Stimulated activated CD4-positive, alpha-beta T cell treated with anti-CD3 and anti-CD28 coated beads, Interleukin-2, amount 100 ng/mL, for 4 hours (primary cell): ENCODE results near the gene TMX4.
A peak's percentile ranks its signal among the peaks of the same experiment; 100 is the strongest.
"Not testable (repeated sequence)": the region's sequence is repeated elsewhere in the genome, so short reads cannot be mapped to it uniquely, and the experiment has no call there.

ENCODE experiments used
- DNase-seq: peaks from one replicate; pipeline ENCODE4 v3.0.0-alpha.2; 2020; ENCODE audit warnings: low read depth

The TMX4 gene, protein sequence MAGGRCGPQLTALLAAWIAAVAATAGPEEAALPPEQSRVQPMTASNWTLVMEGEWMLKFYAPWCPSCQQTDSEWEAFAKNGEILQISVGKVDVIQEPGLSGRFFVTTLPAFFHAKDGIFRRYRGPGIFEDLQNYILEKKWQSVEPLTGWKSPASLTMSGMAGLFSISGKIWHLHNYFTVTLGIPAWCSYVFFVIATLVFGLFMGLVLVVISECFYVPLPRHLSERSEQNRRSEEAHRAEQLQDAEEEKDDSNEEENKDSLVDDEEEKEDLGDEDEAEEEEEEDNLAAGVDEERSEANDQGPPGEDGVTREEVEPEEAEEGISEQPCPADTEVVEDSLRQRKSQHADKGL

DNA sequence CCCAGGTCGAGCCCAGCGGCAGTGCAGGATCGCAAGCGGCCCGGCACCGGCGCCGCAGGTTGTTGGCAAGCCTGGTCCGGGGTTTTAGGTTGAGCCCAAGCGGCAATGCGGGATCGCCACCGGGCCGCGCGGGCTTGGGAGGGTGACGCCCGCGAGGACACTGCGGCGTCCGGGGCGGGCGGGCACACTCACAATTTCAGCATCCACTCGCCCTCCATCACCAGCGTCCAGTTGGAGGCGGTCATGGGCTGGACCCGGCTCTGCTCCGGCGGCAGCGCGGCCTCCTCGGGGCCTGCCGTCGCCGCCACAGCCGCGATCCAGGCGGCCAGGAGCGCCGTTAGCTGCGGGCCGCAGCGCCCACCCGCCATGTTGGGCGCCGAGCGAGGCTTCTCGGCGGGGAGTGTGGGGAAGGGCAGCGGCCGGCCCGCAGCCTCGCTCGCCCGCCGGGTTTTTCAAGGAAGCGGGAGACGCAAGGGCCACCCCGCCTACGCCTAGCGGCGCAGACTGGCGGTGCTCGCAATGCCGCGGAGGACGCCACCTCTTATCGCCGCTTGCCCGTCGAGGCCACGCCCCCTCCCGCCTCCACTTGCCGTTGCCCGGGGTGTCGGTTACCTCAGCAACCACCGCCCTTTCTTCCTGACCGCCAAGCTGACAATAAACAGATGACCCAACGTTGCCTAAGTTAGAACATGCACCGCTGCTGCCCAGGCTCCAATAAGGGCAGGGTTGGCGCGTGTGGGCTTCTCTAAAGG lies at the start of gene TMX4:
Gene TMX4, minus strand, starts transcription at position 516 of the 752 bp plus-strand sequence. Its CDS starts 148 bp downstream, at position 368.
- DNase-seq = peak; percentile 80

DNA sequence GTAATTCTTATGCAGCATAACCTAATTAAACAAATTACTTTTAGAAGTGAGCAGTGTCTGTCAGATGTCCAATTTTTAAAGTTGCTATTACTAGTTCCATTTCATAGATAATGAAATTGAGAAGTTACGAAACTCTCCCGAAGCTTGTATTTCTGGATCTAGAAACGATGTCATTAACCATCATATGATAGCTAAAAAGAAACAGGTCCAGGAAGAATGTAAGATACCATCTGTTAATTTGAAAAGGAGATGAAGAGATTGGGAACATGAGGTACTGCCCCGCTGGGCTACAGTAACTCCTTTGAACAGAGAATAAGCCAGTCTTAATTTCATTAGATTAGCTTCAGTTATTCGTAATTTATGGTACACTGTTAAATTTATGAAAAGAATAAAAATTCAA lies 47.5 kb upstream of the TMX4 start:
- DNase-seq = no peak

GRCh38 chr20:8066662-8067061 lies 47.1 kb upstream of the TMX4 start:
- DNase-seq = no peak

GRCh38 chr20:8065691-8066090 lies 46.1 kb upstream of the TMX4 start:
- DNase-seq = no peak

DNA sequence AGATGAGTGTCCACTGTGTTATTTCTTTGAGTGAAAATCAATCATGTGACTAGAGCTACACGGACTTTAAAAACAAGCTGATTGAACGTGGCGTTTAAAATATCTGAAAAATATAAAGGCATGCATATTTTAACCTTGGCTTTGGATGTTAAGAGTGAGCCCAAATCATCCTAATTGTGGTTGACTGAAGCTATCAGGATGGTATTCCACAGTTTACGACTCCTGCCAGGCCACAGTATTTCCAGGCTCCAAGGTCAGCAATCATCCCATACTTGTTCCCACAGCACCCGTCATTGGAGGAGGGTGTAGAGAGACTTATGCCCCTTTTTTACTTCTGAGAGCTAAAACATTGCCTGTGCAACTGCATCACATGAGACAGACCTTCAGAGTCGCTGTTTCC lies 43.2 kb upstream of the TMX4 start:
- DNase-seq = no peak

GRCh38 chr20:8061861-8062518 lies 42.4 kb upstream of the TMX4 start:
- DNase-seq = no peak

- DNase-seq = no peak
These were observed 41.4 kb upstream of the TMX4 start for GRCh38 chr20:8060977-8061376.

- no peak for DNase-seq
These were observed 38.3 kb upstream of the TMX4 start for GRCh38 chr20:8057871-8058270.

GRCh38 chr20:8055096-8055495 lies 35.5 kb upstream of the TMX4 start:
- DNase-seq = no peak

GRCh38 chr20:8050157-8050837 lies 30.7 kb upstream of the TMX4 start:
- DNase-seq = no peak

- DNase-seq = no peak
These were observed 29.7 kb upstream of the TMX4 start for GRCh38 chr20:8049310-8049709.

DNA sequence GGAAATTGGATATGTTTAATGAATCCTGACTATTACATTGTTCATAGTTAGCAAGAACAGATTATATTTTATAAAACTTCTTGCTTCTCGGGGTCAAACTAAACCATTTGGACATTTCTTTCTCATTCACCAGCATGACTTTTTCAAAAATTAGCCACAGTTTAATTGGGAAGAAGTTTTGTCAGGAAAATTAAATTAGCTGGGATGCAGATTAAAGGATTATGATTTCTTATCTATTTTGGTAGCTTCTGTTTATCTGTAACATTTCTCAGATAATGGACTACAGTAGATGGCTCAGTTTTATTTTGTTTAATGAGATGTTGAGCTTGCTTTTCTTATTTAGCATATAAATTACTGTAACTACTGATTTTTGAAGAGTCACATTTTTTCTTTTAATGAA lies 26.4 kb upstream of the TMX4 start:
- no peak for DNase-seq

DNA sequence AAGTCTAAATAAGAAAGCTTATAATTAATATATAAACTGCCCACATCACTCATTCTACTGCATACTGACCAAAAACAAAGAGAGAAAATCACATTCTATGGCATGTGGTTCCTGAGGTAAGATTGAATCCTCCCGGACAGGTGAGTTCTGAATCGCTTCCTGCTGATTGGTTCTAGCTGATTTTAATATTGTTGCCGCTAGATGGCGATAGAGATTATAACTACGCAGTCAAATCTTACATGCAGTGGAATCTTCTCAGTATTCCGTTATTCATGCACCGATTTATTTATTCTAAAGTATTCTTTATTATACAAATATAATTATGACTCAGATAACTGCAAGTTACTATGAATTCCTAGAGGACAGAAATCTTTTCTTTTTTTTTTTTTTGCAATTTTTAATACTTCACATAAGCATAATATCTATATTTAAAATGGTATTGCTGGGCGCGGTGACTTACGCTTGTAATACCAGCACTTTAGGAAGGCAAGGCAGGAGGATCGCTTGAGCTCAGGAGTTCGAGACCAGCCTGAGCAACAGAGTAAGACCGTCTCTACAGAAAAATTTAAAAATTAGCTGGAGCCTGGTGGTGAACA lies 24.2 kb upstream of the TMX4 start:
- peak; percentile 18 for DNase-seq

DNA sequence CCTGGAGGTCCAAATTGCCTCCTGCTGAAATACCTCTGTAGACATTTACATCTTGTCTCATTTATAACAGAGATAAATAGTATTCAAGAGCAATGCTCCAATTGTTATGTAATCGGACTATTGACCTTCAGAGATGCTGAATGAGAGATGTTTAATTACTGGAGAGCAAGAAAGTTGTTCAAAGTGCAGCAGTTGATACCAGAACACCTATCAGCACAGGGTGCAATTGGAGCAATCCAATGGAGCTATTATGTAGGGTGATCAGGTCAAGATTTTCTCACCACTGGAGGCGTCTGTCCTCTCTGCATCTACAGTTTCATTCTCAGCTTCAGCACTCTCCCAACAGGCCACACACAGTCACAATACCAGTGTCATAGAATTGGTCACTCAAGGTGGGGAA lies 19.5 kb upstream of the TMX4 start:
- no peak for DNase-seq

- DNase-seq = no peak
These were observed 17.2 kb upstream of the TMX4 start for GRCh38 chr20:8036771-8037170.

GRCh38 chr20:8033151-8033841 lies 13.7 kb upstream of the TMX4 start:
- DNase-seq = no peak

DNA sequence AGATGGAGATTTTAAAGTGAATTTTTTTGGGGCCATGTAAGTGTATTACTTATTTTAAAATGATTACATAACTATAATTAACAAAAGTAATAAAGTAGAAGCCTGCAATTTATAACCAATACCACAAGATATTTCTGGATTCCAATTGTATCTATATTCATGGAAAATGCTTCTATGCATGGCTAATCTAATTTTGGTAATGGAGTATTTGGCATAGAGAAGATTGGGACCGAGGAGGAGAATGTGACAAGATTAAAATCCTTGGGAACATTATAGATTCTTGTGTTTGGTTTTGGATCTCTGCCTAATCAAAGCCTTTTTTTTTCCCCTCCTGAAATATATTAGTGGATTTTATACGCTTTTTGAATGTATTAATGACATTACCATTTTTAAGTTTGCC lies 12.9 kb upstream of the TMX4 start:
- no peak for DNase-seq

DNA sequence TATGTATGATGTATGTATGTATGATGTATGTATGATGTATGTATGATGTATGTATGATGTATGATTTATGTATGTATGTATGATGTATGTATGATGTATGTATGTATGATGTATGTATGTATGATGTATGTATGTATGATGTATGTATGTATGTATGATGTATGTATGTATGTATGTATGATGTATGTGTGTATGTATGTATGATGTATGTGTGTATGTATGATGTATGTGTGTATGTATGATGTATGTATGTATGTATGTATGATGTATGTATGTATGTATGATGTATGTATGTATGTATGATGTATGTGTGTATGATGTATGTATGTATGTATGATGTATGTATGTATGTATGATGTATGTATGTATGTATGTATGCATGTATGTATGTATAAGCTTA lies 12.0 kb upstream of the TMX4 start:
- not testable (repeated sequence) for DNase-seq

DNA sequence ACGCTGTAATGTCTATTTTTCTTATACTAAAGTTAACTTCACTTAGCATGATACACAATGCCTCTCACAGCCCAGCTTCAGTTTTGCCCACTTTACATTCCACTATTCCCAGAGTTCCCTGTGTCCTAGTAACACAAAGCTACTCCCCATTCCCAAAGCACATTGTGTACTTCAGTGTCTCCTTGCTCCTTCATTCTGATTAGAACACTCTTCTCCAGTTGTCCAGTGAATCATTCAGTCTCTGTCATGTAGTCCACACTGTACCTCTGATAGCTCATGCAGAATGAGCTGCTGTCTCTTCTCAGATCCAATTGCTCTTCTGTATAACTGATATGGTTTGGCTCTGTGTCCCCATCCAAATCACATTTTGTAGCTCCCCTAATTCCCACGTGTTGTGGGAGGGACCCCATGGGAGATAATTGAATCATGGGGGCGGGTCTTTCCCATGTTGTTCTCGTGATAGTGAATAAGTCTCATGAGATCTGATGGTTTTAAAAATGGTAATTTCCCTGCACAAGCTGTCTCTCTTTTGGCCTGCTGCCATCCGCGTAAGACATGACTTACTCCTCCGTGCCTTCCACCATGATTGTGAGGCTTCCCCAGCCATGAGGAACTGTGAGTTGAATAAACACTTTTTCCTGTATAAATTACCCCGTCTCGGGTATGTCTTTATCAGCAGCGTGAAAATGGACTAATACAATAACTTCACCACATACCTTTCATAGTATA lies 2.1 kb upstream of the TMX4 start:
- DNase-seq = no peak

DNA sequence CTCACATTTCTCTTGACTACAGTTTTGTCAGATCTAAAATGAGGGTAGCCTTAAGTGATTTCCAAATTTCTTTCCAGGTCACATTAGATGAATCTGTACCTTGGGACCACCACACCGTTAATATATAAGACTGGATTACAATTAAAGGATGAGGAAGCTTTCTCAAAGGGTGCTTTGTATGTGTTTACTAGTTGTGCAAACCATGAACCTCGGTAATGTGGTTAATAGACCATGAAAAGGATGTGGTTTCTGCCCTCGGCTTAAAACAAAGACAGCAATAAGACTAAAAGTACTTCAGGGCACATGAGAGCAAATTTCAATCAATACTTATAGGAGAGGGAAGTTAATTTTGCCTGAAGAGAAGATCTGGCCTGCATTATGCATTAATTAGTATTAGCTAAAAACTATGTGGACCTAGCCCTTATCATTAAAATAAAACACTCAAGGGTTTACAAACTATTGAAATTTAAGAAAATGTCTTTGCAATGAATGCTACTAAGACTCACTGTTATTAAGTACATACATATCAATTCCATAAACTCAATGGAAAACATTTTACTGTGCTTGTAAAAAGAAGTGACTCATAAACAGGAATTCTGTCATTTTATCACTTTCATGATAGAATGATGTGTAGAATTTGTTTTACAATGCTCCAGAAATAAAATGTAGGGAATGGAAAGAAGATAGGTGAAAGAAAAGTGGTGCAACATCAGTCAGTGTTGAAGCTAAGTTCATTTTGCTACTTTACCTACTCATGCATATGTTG lies 936 bp upstream of the TMX4 start:
- DNase-seq = no peak
